Measurements from ENCODE around the gene LTBP1. TPM values are rescaled to one million over a fixed set of nuclear protein-coding genes. Genes with fewer than 3 reads are reported as not detected.

LTBP1 gene
- total RNA-seq, 2 experiments from 2014 or later: 0.18 TPM; not detected in 1

- no peak for TF ChIP-seq CTCF (IDR thresholded peaks at IDR 0.05)
- ATAC-seq: no peak
- DNase-seq: no peak
- Mint-ChIP-seq H3K9me3 (no peaks in the 10 kb centered on the region), H3K36me3 (ENCODE audit: low read depth) (no peaks in the 10 kb centered on the region), H3K27ac (no peak overlapping the region), H3K4me1 (ENCODE audit: low read depth) (no peaks in the 10 kb centered on the region), H3K4me3 (no peak overlapping the region), H3K27me3 (no peaks in the 10 kb centered on the region)
- intact Hi-C loops (cut with micrococcal nuclease): no loop called here
- CTCF ChIA-PET: no interaction called here
- POLR2A ChIA-PET: no interaction called here
Observed at GRCh38 chr2:33307659-33308270, 361.0 kb downstream of the LTBP1 start.

- DNase-seq (no peak), ATAC-seq (no peak)
- intact Hi-C loops (cut with micrococcal nuclease): no loop called here
- Mint-ChIP-seq H3K27me3 (peaks cover 6% of the 10 kb centered on the region), H3K36me3 (ENCODE audit: low read depth) (no peaks in the 10 kb centered on the region), H3K4me1 (ENCODE audit: low read depth) (no peaks in the 10 kb centered on the region), H3K4me3 (no peak overlapping the region), H3K27ac (no peak overlapping the region), H3K9me3 (no peaks in the 10 kb centered on the region)
- POLR2A ChIA-PET: no interaction called here
- no peak for TF ChIP-seq CTCF (IDR thresholded peaks at IDR 0.05)
- CTCF ChIA-PET: interaction anchor here (0.6 to 1.1 kb wide), 2 partner anchors 60 to 78 kb away, joined by 3 read pairs; no protein-coding TSS in a partner anchor
Observed at GRCh38 chr2:33312355-33312754, 365.6 kb downstream of the LTBP1 start.

- no peak for ATAC-seq
- CTCF ChIA-PET: interaction anchor here (0.6 to 1.1 kb wide), 2 partner anchors 59 to 77 kb away, joined by 3 read pairs; no protein-coding TSS in a partner anchor
- H3K4me1 Mint-ChIP-seq (ENCODE audit: low read depth): no peaks in the 10 kb centered on the region
Observed at GRCh38 chr2:33313039-33313438, 366.3 kb downstream of the LTBP1 start.

GRCh38 chr2:33314541-33314940 lies 367.8 kb downstream of the LTBP1 start:
- H3K4me1 Mint-ChIP-seq (ENCODE audit: low read depth): no peaks in the 10 kb centered on the region
- H3K27ac Mint-ChIP-seq: no peak overlapping the region
- CTCF ChIA-PET: no interaction called here

More at GRCh38 chr2:33313039-33313438, 366.3 kb downstream of the LTBP1 start:
- POLR2A ChIA-PET: no interaction called here
- peaks cover 6% of the 10 kb centered on the region for H3K27me3 Mint-ChIP-seq
- no peaks in the 10 kb centered on the region for H3K9me3 Mint-ChIP-seq
- H3K4me3 Mint-ChIP-seq: no peak overlapping the region
- DNase-seq: no peak
- no peak for TF ChIP-seq CTCF (IDR thresholded peaks at IDR 0.05)
- H3K27ac Mint-ChIP-seq: no peak overlapping the region
- intact Hi-C loops (cut with micrococcal nuclease): no loop called here
- no peaks in the 10 kb centered on the region for H3K36me3 Mint-ChIP-seq (ENCODE audit: low read depth)

More at GRCh38 chr2:33314541-33314940, 367.8 kb downstream of the LTBP1 start:
- Mint-ChIP-seq H3K36me3 (ENCODE audit: low read depth) (no peaks in the 10 kb centered on the region), H3K9me3 (no peaks in the 10 kb centered on the region), H3K27me3 (peaks cover 9% of the 10 kb centered on the region), H3K4me3 (no peak overlapping the region)
- POLR2A ChIA-PET: no interaction called here
- ATAC-seq (no peak), DNase-seq (no peak)
- no peak for TF ChIP-seq CTCF (IDR thresholded peaks at IDR 0.05)
- intact Hi-C loops (cut with micrococcal nuclease): no loop called here
